LNCAP (cell line): ENCODE results near the gene MEIS2.

Experiments
- CTCF ChIP-seq: fragments of 450-650 bp; IDR thresholded peaks from 2 replicates; pipeline ENCODE4 v1.5.1; 2017; ENCODE audit warnings: mild to moderate bottlenecking

MEIS2 gene

GRCh38 chr15:37101980-37102304 lies 1.6 kb upstream of the MEIS2 start:
- TF ChIP-seq CTCF, result no peak

GRCh38 chr15:37100966-37101215 lies 542 bp upstream of the MEIS2 start:
- TF ChIP-seq CTCF, result no peak

GRCh38 chr15:37099319-37100108 lies 835 bp downstream of the MEIS2 start:
- no peak for TF ChIP-seq CTCF

- TF ChIP-seq CTCF, result no peak
Measured at GRCh38 chr15:37098468-37099318, 1.7 kb downstream of the MEIS2 start.

GRCh38 chr15:37097144-37097919 lies 3.0 kb downstream of the MEIS2 start:
- no peak for TF ChIP-seq CTCF

- no peak for TF ChIP-seq CTCF
Measured at GRCh38 chr15:37096558-37097143, 3.7 kb downstream of the MEIS2 start.

- no peak for TF ChIP-seq CTCF
Measured at GRCh38 chr15:37095770-37096557, 4.4 kb downstream of the MEIS2 start.
